Central memory CD8-positive, alpha-beta T cell (primary cell): ENCODE results near the gene SVOPL.

Experiments used
- ATAC-seq: fragments of 150-1000 bp; cut with Tn5 transposase; replicated peaks from 2 replicates; pipeline ENCODE4 v1.10.0; 2022; ENCODE audit warnings: mild to moderate bottlenecking, moderate FRiP score, moderate number of reproducible peaks; ENCODE audit not compliant: poor library complexity, severe bottlenecking; ENCODE audit errors: extremely low read depth
- DNase-seq, 2 donors: peaks; one replicate each; pipeline ENCODE4 v3.0.0; 2021; ENCODE audit warnings: low spot score in 2 of 2
- H3K27ac Mint-ChIP-seq: one replicate; pipeline ENCODE4 v1.8.0; 2022; ENCODE audit warnings: low read depth, mild to moderate bottlenecking, moderate library complexity, mixed read lengths
- H3K27me3 Mint-ChIP-seq: one replicate; pipeline ENCODE4 v1.8.0; 2022; ENCODE audit warnings: mixed read lengths
- H3K36me3 Mint-ChIP-seq: one replicate; pipeline ENCODE4 v1.8.0; 2022; ENCODE audit warnings: mild to moderate bottlenecking, moderate library complexity, mixed read lengths; ENCODE audit not compliant: insufficient read depth
- H3K4me1 Mint-ChIP-seq: one replicate; pipeline ENCODE4 v1.8.0; 2022; ENCODE audit warnings: mixed read lengths
- H3K4me3 Mint-ChIP-seq: one replicate; pipeline ENCODE4 v1.8.0; 2022; ENCODE audit warnings: mild to moderate bottlenecking, moderate library complexity, mixed read lengths
- H3K9me3 Mint-ChIP-seq: one replicate; pipeline ENCODE4 v1.8.0; 2022; ENCODE audit warnings: mixed read lengths

Gene SVOPL

GRCh38 chr7:138632826-138633602 is 68.1 kb downstream of the SVOPL start:
- Mint-ChIP-seq H3K27ac (no peak overlapping the region), H3K4me3 (no peak overlapping the region), H3K9me3 (no peaks in the 10 kb centered on the region), H3K4me1 (no peaks in the 10 kb centered on the region), H3K36me3 (peaks cover 2% of the 10 kb centered on the region), H3K27me3 (peaks cover 56% of the 10 kb centered on the region)
- no peak for ATAC-seq
- DNase-seq, result no peak

DNA sequence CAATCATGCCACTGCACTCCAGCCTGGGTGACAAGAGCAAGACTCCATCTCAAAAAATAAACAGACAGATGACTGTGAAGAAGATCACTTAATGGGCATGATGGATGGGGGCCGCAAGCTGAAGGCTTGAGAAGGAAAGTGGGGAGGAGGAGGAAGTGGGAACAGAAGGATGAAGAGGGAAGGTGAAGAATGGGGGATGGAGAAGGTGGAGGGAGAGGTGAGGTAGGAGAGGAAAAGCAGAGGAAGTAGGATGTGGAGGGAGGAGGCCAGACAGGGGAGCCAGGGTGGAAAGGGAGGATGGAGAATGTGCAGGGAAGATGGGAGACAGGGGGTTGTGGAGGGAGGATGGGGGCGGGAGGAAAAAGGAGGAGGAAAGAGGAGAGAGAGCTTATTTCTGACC is 68.8 kb downstream of the SVOPL start:
- ATAC-seq (no peak), DNase-seq (no peak)
- Mint-ChIP-seq H3K4me3 (no peak overlapping the region), H3K9me3 (no peaks in the 10 kb centered on the region), H3K27me3 (peaks cover 60% of the 10 kb centered on the region), H3K36me3 (peaks cover 2% of the 10 kb centered on the region), H3K27ac (no peak overlapping the region), H3K4me1 (no peaks in the 10 kb centered on the region)

DNA sequence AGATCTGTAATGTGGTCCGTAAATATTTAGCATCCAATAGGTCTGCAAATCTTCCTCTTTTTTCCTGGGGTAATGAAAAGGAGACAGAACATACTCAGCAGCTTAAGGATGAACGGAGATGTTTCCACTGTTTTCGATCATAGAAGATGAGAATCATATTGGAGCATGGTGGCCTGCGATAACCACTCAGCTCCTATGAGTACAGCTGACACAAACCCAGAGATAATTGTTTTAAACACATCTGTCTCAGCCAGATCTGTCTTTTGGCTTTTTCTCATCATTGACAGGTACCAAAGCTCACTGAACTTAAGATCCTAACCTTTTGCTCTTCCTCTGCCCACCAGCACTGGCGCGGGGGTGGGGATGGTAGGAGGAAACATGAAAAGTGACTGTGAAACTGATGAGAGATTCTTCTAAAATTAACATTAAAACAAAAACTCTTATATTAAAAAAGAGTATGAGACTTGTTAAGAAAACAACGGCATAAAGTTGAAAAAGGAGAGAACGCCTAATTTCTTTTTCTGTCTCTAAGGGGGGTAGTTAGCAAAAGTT is 71.0 kb downstream of the SVOPL start:
- peaks cover 55% of the 10 kb centered on the region for H3K27me3 Mint-ChIP-seq
- no peak overlapping the region for H3K4me3 Mint-ChIP-seq
- DNase-seq (no peak), ATAC-seq (no peak)
- no peak overlapping the region for H3K27ac Mint-ChIP-seq
- no peaks in the 10 kb centered on the region for H3K9me3 Mint-ChIP-seq
- peaks cover 2% of the 10 kb centered on the region for H3K36me3 Mint-ChIP-seq
- peaks cover 12% of the 10 kb centered on the region for H3K4me1 Mint-ChIP-seq

DNA sequence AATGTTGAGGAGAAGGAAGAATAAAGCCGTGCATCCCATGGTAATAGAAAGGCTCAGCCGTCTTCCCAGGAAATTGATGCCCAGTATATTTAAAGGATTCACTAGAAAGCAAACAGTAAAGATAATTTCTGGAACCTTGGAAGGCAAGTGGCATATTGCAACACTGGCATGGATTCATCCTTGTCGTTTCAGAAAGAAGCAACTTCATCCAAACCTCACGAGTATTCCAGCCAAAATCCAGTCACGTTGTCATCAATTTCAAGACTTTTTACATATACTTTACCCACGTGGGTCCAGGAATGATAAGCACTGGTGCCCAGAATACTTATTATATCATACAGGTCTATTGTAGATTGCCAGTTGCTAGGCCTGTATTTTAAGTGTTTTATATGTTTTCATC is 73.8 kb downstream of the SVOPL start:
- Mint-ChIP-seq H3K4me3 (no peak overlapping the region), H3K27me3 (peaks cover 34% of the 10 kb centered on the region), H3K4me1 (peaks cover 18% of the 10 kb centered on the region), H3K27ac (no peak overlapping the region), H3K36me3 (peaks cover 2% of the 10 kb centered on the region), H3K9me3 (no peaks in the 10 kb centered on the region)
- DNase-seq (no peak), ATAC-seq (no peak)

DNA sequence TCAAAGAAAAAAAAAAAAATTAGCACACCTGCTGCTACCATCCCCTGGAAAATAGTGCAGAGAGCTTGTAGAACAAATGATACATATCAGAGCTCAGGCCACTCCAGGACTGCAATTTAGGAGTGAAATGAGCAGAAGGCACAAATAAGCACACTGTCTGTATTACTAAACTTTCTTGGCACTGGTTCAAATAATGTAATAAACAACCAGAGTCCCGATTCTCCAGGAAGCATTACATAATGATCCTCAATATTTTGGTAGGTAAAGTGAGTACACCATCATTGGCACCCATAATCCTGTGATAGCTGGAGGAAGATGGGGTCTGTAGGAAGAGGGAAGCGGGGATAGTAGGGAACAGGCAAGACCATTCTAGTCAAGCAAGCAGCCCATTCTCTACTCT is 74.3 kb downstream of the SVOPL start:
- peaks cover 29% of the 10 kb centered on the region for H3K27me3 Mint-ChIP-seq
- H3K4me3 Mint-ChIP-seq, result no peak overlapping the region
- ATAC-seq (no peak), DNase-seq (no peak)
- no peak overlapping the region for H3K27ac Mint-ChIP-seq
- no peaks in the 10 kb centered on the region for H3K9me3 Mint-ChIP-seq
- H3K4me1 Mint-ChIP-seq, result peaks cover 18% of the 10 kb centered on the region
- H3K36me3 Mint-ChIP-seq, result peaks cover 2% of the 10 kb centered on the region

- Mint-ChIP-seq H3K9me3 (no peaks in the 10 kb centered on the region), H3K4me3 (no peak overlapping the region), H3K36me3 (peaks cover 1% of the 10 kb centered on the region), H3K27me3 (peaks cover 19% of the 10 kb centered on the region), H3K4me1 (peaks cover 18% of the 10 kb centered on the region), H3K27ac (no peak overlapping the region)
- DNase-seq (no peak), ATAC-seq (peak; percentile 36)
These were observed 75.3 kb downstream of the SVOPL start for GRCh38 chr7:138625849-138626230.

DNA sequence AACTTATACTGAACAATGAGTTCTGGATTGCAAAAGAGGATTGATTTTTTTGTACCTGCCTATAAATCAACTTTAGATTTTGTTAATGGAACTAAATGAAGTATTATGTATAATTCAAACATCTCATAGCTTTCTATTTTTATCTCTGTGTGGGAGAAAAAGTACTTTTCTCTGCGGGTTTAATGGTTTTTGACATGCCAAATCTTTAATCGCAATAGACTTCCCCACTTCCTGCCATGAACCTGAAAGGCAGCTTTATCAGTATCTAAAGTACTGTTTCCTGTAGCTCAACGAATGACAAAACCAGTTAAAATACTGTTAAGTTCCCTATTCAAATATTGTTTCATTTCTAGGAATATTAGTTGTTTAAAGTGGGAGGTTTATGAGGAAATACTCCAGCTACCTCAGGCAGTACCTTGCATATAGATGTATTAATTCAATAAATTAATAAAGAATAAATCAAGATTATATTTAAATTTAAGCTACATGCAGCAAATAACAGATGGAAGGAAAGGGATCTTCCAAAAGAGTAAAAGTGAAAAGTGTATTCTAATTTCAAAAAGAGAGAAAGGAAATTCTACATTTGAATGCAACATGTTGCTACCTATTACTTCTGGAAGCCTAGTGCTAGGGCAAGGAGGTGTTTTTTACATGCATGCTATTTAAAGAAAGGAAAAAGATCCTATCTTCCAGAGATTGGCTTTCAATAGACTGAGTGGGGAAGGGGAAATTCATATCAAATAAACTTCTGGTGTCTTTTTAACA is 75.9 kb downstream of the SVOPL start:
- DNase-seq (no peak), ATAC-seq (peak; percentile 66)
- H3K4me3 Mint-ChIP-seq, result no peak overlapping the region
- peaks cover 1% of the 10 kb centered on the region for H3K36me3 Mint-ChIP-seq
- peaks cover 18% of the 10 kb centered on the region for H3K27me3 Mint-ChIP-seq
- H3K4me1 Mint-ChIP-seq, result peaks cover 18% of the 10 kb centered on the region
- no peaks in the 10 kb centered on the region for H3K9me3 Mint-ChIP-seq
- H3K27ac Mint-ChIP-seq, result peak overlapping the region; percentile 19

GRCh38 chr7:138622841-138623240 is 78.3 kb downstream of the SVOPL start:
- no peak for DNase-seq
- Mint-ChIP-seq H3K27ac (no peak overlapping the region), H3K36me3 (peaks cover 1% of the 10 kb centered on the region), H3K27me3 (peaks cover 2% of the 10 kb centered on the region), H3K4me1 (peaks cover 18% of the 10 kb centered on the region), H3K4me3 (no peak overlapping the region), H3K9me3 (no peaks in the 10 kb centered on the region)
- ATAC-seq, result no peak

DNA sequence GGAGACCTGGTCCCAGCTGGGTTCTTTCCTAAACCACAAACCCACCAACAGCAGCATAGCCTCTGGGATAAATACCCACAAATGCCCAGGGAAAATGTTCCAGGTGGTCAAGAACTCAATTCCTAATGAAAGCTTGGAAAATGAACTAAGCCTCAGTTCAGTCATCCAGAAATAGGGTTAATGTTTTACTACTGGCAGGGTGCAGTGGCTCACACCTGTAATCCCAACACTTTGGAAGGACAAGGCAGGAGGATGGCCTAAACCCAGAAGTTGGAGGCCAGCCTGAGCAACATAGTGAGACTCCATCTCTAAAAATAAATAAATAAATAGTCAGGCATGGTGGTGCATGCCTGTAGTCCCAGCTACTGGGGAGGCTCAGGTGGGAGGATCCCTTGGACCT is 82.2 kb downstream of the SVOPL start:
- no peak for DNase-seq
- no peaks in the 10 kb centered on the region for H3K27me3 Mint-ChIP-seq
- H3K4me1 Mint-ChIP-seq, result no peaks in the 10 kb centered on the region
- H3K4me3 Mint-ChIP-seq, result no peak overlapping the region
- no peak overlapping the region for H3K27ac Mint-ChIP-seq
- ATAC-seq, result no peak
- peaks cover 5% of the 10 kb centered on the region for H3K36me3 Mint-ChIP-seq
- H3K9me3 Mint-ChIP-seq, result no peaks in the 10 kb centered on the region

DNA sequence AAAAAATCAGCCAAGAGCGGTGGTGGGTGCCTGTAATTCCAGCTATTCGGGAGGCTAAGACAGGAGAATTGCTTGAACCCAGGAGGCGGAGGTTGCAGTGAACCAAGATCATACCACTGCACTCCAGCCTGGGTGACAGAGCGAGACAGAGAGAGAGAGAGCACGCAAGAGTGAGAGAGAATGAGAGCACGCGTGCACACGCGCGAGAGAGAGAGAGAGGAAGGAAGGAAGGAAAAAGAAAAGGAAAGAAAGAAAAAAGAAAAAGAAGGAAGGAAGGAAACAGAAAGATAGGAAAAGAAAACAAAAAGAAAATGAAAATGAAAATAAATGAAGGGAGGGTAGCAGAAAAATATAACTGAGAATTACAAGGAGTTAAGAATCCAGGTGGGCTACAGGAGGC is 82.7 kb downstream of the SVOPL start:
- no peak for DNase-seq
- Mint-ChIP-seq H3K9me3 (no peaks in the 10 kb centered on the region), H3K36me3 (peaks cover 5% of the 10 kb centered on the region), H3K4me1 (no peaks in the 10 kb centered on the region), H3K4me3 (no peak overlapping the region), H3K27me3 (no peaks in the 10 kb centered on the region), H3K27ac (no peak overlapping the region)
- ATAC-seq, result no peak

DNA sequence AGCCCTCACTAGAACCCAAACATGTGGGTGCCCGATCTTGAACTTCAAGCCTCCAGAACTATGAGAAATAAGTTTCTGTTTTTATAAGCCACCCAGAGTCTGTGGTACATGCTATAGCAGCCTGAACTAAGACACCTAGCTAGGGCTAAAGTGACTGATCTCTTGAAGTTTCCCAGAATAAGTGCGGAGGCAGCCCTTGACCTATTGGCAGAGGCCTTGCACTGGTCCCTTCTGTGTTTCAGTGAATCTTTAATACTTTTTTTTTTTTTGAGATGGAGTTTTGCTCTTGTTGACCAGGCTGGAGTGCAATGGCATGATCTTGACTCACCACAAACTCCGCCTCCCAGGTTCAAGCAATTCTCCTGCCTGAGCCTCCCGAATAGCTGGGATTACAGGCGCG is 85.1 kb downstream of the SVOPL start:
- DNase-seq (no peak), ATAC-seq (no peak)
- H3K36me3 Mint-ChIP-seq, result peaks cover 3% of the 10 kb centered on the region
- H3K27ac Mint-ChIP-seq, result no peak overlapping the region
- H3K4me1 Mint-ChIP-seq, result no peaks in the 10 kb centered on the region
- H3K9me3 Mint-ChIP-seq, result no peaks in the 10 kb centered on the region
- H3K4me3 Mint-ChIP-seq, result no peak overlapping the region
- H3K27me3 Mint-ChIP-seq, result no peaks in the 10 kb centered on the region

DNA sequence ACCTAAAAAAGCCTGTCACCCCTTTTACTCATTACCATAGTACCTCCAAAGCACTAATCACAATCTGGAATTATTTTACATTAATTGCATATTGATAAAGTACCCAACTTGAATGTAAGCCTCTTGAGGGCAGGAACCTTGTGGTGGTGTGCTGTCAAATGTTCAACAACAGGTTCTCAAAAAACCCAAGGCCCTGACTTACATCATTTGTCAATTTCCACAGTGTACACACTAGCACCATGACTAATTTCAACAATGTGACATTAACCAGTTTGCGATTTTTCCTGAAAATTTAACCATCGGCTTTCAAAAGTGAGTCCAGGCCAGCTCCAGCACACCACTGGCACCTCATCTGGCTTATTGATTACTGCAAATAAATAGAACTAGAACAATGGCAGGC is 87.5 kb downstream of the SVOPL start:
- peaks cover 3% of the 10 kb centered on the region for H3K36me3 Mint-ChIP-seq
- H3K27ac Mint-ChIP-seq, result no peak overlapping the region
- no peak overlapping the region for H3K4me3 Mint-ChIP-seq
- ATAC-seq, result no peak
- H3K9me3 Mint-ChIP-seq, result no peaks in the 10 kb centered on the region
- no peak for DNase-seq
- peaks cover under 1% of the 10 kb centered on the region for H3K4me1 Mint-ChIP-seq
- H3K27me3 Mint-ChIP-seq, result no peaks in the 10 kb centered on the region

DNA sequence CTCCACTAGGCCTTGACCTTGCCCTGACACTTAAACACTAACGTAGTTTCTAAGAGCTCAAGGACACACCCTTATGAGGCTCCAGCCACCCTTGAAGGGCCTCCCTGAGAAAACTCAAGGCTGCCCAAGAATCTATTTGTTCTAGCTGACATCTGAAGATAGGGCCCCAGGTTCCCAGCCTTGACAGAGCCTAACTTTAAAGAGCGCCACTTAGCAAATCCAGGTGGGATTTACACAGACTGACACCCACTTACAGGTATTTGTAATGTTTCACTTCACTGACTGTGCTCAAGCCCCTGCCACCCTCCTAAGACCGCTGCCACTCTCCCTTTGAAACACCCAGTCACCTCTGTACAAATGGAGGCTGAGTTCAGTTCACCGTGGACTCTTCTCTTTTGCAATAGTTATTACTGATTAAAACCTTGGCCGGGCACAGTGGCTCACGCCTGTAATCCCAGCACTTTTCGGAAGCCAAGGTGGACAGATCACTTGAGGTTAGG is 90.4 kb downstream of the SVOPL start:
- no peaks in the 10 kb centered on the region for H3K27me3 Mint-ChIP-seq
- no peak overlapping the region for H3K27ac Mint-ChIP-seq
- ATAC-seq (no peak), DNase-seq (no peak)
- H3K9me3 Mint-ChIP-seq, result no peaks in the 10 kb centered on the region
- peaks cover 15% of the 10 kb centered on the region for H3K4me1 Mint-ChIP-seq
- no peak overlapping the region for H3K4me3 Mint-ChIP-seq
- peaks cover 3% of the 10 kb centered on the region for H3K36me3 Mint-ChIP-seq
